Renal cortical epithelial cell (primary cell): ENCODE results near the gene RNF213. TPM values are rescaled to one million over a fixed set of nuclear protein-coding genes. Genes with fewer than 3 reads are reported as not detected.

Experiments used
- DNase-seq: peaks from one replicate; pipeline ENCODE4 v3.0.0-alpha.2; 2011; ENCODE audit warnings: low read depth
- total RNA-seq: library from RNA; depleted of rRNA; stranded (reverse); fragments of >200 nt; gene quantifications from 2 replicates; pipeline ENCODE4 v1.2.3, GENCODE V29; 2014

Gene RNF213
- 182 and 763 TPM in 2 replicates for total RNA-seq

GRCh38 chr17:80260791-80261158 is at the start of gene RNF213:
TSS of gene RNF213 (plus strand) at chr17:80260852. CDS start at chr17:80263682, 2,830 bp downstream.
- DNase-seq: no peak

GRCh38 chr17:80212109-80212508 is 48.5 kb upstream of the RNF213 start:
- DNase-seq: no peak

GRCh38 chr17:80212511-80212910 is 48.1 kb upstream of the RNF213 start:
- DNase-seq: no peak

- no peak for DNase-seq
Measured at GRCh38 chr17:80212962-80213642, 47.5 kb upstream of the RNF213 start.

GRCh38 chr17:80213643-80213975 is 47.0 kb upstream of the RNF213 start:
- DNase-seq: no peak

GRCh38 chr17:80214012-80214877 is 46.4 kb upstream of the RNF213 start:
- no peak for DNase-seq

GRCh38 chr17:80214878-80215210 is 45.8 kb upstream of the RNF213 start:
- DNase-seq: no peak

- no peak for DNase-seq
Measured at GRCh38 chr17:80216473-80217456, 43.9 kb upstream of the RNF213 start.

GRCh38 chr17:80217703-80218362 is 42.8 kb upstream of the RNF213 start:
- DNase-seq: no peak

GRCh38 chr17:80218391-80218790 is 42.3 kb upstream of the RNF213 start:
- no peak for DNase-seq

GRCh38 chr17:80219013-80219762 is 41.5 kb upstream of the RNF213 start:
- DNase-seq: peak; percentile 80

GRCh38 chr17:80219763-80220053 is 40.9 kb upstream of the RNF213 start:
- DNase-seq: no peak

GRCh38 chr17:80220054-80220735 is 40.5 kb upstream of the RNF213 start, which contains the start of the genes SGSH and SLC26A11:
TSS of gene SGSH (minus strand) at chr17:80220333. CDS start at chr17:80220313, 20 bp downstream.
TSS of gene SLC26A11 (plus strand) at chr17:80220427. CDS start at chr17:80221561, 1,134 bp downstream.
- peak; percentile 2 for DNase-seq

GRCh38 chr17:80220736-80221215 is 39.9 kb upstream of the RNF213 start:
- DNase-seq: no peak

GRCh38 chr17:80221351-80222105 is 39.1 kb upstream of the RNF213 start:
- no peak for DNase-seq

GRCh38 chr17:80222376-80223141 is 38.1 kb upstream of the RNF213 start:
- DNase-seq: no peak

GRCh38 chr17:80223142-80223815 is 37.4 kb upstream of the RNF213 start:
- no peak for DNase-seq
